Ecto neural progenitor cell (in vitro differentiated cells): ENCODE results near the gene CDS1.
"Not testable (repeated sequence)": the region's sequence is repeated elsewhere in the genome, so short reads cannot be mapped to it uniquely, and the experiment has no call there.

Source experiments
- DNase-seq: peaks from one replicate; pipeline ENCODE4 v3.0.0-alpha.2; 2018; ENCODE audit warnings: low spot score

Gene CDS1

DNA sequence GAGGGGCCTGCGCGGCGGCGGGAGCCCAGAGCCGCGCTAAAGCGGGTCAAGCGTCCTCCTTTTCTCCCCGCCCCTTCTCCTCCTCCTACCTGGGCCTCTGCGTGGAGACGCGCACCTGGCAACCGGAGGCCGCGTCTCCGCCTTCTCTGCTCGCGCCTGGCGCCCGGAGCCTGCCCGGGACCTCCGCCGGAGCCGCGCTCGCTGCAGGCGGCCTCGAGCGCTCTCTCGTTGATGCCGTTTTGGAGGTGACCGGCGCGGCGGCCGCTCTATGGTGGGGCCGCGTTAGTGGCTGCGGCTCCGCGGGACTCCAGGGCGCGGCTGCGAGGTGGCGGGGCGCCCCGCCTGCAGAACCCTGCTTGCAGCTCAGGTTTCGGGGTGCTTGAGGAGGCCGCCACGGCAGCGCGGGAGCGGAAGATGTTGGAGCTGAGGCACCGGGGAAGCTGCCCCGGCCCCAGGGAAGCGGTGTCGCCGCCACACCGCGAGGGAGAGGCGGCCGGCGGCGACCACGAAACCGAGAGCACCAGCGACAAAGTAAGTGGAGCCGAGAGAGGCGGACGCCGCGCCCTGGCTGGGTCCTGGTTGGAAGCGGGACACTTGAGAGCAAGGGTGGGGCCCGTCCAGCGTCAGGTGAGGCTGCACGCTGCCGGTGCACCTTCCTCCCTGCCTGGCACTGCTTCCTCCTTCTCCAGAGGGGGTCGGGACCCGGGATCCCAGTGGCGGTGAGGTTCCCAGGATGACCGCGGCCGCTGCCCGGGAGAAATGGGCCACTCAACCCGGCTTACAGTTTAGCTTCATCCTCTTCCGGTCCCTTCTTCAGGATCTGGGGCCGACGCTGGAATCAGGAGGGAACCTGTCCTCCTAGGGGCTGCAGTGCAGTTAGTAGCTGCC lies at the start of gene CDS1:
TSS of gene CDS1 (plus strand) at position 140 of the 888 bp plus-strand sequence. CDS start at position 415, 275 bp downstream.
- peak; percentile 75 for DNase-seq

DNA sequence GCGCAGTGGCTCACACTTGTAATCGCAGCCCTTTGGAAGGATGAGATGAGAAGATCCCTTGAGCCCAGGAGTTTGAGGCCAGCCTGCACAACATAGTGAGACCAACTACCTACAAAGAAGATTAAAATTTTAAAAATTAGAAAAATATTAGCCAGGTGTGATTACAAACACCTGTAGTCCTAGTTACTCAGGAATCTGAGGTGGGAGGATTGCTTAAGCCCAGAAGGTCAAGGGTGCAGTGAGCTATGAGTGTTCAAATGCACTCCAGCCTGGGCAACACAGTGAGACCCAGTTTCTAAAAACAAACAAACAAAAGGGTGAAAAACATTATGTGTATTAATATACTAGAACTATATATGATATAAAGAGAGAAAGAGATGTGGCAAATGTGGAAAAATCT lies 47.0 kb upstream of the CDS1 start:
- no peak for DNase-seq

DNA sequence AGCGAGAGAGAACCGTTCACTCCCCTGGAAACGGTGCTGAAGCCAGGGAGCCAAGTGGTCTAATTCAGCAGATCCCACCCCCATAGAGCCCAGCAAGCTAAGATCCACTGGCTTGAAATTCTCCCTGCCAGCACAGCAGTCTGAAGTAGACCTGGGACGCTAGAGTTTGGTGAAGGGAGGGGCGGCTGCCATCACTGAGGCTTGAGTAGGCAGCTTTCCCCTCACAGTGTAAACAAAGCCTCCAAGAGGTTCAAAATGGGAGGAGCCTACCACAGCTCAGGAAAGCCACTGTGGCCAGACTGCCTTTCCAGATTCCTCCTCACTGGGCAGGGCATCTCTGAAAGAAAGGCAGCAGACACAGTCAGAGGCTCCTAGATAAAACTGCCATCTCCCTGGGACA lies 37.8 kb upstream of the CDS1 start:
- no peak for DNase-seq

DNA sequence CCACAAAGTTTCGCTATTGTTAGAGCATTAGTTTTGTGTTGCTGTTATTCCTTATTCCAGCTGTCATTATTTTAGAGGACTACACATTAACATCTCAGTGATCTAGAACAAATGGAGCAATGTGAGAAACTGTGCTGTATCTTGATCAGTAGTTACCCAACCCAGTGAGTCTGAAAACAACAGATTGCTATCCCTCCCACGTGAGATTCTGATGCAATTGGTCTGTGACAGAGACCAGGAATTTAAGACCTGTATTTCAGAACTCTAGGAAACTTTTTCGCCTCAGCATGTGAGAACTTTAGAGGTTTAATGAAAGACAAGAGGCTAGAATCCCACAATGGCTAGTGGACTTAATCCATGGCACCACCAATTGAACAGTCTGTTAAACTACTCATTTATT lies 35.7 kb upstream of the CDS1 start:
- DNase-seq: no peak

DNA sequence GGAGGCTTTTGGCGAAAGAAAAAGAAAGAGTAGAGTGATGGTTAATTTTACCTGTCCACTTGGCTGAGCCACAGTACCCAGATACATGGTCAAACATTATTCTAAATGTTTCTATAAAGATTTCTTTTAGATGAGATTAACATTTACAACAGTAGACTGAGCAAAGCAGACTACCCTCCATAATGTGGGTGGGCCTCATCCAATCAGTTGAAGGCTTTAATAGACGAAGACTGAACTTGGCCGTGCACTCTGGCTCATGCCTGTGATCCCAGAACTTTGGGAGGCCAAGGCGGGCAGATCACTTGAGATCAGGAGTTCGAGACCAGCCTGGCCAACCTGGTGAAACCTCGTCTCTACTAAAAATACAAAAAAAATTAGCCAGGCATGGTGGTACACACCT lies 33.7 kb upstream of the CDS1 start:
- not testable (repeated sequence) for DNase-seq

DNA sequence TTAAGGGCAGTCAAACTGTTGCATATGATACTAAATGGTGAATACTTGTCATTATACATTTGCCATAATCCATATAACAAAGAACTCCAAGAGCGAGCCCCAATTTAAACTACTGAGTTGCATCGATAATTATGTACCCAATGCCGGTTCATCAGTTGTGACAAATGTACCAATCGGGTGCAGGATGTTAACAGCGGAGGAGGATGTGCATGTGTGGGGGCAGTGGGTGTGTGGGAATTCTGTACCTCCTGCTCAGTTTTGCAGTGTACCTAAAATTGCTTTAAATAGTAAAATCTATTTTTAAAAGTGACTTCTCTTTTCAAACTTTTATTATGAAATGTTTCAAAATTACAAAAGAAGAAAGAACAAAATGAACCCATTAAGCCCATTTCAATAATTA lies 20.8 kb upstream of the CDS1 start:
- no peak for DNase-seq

DNA sequence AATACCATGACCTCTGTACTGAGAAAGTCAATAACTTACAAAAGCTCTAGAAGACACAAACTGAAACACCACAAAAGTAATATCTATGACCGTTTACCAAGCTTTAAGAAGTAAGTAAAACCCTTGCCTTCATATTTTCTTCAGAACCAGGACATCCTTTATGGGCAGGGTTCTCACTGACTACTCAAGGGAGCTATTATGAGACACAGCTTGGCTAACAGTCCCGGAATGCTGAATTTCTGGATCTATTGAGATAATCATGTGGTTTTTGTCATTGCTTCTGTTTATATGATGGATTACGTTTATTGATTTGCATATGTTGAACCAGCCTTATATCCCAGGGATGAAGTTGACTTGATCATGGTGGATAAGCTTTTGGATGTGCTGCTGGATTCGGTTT lies 19.9 kb upstream of the CDS1 start:
- no peak for DNase-seq

DNA sequence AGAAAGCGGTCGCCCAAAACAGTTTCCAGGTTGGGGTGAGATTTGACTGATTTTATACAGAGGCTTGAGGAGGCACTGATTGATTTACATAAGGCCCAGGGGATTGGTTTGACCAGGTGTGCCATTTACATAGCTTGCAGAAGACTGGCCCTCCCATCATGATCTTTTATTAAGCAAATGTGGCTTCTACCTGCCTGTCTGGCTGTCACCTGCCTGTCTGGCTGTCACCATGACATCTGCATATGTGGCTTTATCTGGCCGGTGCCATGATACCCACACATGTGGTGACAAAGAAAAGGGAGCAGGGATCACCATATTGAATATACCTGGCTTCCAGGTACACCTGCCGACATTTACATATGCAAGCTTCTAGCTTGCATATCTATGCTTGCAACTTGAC lies 17.0 kb upstream of the CDS1 start:
- DNase-seq: no peak

DNA sequence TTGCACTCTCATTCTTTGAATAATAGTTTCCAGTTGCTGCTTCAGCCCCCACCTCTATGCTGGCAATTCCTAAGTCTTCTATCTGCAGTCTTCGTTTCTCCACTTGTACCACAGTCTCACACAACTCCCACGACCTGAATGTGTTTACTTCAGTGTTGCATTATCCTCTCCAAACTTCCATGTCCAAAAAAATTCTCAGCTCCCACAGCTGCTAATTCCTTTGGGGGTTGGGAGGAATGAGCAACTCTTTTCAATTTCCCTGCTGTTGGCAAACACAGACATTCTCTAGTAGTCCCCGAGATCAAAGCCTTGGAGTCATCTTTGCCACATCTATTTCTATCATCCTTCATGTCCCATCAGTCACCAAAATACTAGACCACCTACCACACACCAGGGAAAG lies 14.4 kb upstream of the CDS1 start:
- DNase-seq: no peak

DNA sequence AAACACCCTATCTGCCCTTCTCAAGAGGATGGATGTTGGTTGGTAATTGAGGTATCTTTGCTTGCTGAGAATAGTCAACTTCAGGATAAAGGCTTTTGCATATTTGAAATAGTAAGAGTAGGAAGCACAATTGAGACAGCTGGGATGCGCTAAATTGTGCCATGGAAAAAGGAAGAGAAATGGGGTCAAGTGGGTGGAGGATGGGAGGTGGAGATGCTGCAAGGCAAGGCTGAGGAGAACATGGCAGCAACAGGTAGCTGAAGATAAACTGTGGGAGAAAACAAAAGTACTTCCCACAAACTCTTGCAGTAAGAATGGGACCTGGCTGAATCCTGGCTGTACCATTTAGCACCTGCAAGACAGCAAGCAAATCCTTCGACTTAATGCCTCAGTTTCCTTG lies 13.9 kb upstream of the CDS1 start:
- no peak for DNase-seq

DNA sequence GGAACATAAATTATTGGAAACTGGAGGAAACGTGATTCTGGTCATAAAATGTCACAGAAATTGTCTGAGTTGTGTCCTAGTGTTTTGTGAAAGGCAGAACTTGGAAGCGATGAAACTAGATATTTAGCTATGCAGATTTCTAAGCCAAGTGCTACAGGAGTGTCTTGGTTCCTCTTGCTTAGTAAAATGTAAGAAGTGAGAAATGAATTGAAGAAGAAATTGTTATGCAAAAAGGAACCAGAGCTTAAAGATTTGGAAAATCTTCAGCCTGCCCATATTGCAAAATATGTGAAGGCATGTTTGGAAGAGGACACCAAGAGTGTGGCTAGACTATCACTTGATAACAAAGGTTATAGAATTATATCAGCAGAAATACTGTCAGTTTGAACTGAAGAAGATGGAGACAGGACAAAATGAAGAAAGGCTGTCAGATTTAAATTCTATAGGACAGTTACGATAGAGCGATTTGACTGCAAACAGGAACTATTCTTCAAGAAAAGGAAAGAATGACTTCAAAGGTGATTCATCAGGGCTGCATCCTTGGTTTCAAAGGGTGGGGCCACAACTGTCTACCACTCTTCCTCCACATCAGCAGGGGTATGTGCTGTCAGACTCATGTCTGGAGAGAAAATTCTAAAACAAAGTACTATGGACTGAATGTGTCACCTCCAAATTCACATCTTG lies 9.4 kb upstream of the CDS1 start:
- no peak for DNase-seq

DNA sequence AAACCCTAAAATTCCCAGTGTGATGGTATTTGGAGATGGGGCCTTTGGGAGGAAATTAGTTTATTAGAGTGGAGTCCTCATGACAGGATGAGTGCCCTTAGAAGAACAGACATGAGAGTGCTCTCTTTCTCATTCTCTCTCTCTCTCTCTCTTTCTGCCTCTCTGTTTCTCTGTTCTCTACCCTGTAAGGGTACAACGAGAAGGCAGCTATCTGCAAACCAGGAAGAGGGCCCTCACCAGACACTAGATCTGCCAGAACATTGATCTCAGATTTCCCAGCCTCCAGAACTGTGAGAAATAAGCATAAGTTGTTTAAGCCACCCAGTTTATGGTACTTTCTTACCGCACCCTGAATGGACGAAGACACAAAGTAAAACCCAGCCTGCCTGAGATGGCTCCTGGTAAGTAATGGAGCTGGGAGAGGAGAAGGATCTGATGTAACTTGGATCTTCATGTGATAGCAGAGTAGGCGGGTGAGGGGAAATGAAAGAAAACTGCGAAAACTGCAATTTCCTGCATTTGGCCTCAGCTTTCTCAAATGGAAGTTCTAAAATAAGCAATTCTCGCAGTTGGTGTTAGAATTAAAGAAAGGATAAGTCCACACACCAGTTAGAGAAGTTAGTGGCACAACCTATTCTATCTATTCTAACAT lies 8.7 kb upstream of the CDS1 start:
- DNase-seq: no peak

DNA sequence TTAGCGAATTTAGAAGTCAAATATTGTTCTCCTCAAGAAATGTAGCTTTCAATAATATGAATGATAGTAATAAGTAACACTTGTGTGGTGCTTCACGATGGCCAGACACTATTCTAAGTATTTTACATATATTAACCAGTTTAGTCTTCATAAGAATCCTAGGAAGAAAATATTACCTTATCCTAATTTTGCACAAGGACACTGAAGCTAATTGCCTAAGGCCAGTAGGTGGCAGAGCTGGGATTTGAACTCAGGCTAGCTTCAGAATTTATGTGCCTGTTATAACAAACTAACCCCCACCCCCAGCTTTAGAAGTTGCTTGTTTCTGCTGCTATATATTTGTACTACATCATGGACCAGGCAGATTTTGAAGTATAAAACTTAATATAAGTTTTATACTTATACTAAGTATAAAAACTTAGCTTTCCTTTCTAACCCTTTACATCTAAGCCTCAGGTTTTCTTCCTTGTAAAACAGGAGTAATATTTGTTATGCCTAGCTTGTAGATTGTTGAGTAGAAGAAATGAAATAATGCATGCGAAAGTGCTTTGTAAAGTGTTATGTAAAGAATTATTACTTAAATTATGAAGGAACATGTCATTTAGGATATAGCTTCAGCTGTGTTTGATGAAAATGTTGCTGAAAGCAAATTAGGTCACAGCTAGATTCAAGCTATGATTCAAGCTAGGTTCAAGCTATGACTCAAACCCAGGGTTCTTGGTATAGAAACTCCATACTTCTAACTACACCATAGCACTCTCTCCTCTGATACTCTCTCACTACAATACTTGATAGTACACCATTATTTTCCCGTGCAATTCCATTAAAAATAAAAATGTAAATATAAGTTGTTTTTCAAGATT lies 4.2 kb upstream of the CDS1 start:
- DNase-seq: no peak

DNA sequence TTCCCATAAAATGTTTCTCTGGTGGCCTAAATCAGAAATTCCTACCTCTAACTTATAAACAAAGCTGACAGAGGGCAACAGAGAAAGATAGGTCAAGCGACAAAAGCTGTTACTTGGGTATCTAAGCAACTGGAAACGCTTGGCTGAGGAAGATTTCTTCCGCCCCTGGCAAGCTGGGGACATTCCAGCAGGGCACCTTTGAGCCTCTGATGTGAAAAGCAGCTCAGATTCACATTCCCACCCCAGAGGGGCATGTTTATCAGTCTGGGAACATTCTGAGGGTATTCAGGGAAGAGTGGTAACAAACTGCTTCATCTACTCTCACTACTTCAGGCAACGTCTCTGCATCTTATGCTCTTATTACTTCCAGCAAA lies 3.5 kb upstream of the CDS1 start:
- DNase-seq: peak; percentile 61

DNA sequence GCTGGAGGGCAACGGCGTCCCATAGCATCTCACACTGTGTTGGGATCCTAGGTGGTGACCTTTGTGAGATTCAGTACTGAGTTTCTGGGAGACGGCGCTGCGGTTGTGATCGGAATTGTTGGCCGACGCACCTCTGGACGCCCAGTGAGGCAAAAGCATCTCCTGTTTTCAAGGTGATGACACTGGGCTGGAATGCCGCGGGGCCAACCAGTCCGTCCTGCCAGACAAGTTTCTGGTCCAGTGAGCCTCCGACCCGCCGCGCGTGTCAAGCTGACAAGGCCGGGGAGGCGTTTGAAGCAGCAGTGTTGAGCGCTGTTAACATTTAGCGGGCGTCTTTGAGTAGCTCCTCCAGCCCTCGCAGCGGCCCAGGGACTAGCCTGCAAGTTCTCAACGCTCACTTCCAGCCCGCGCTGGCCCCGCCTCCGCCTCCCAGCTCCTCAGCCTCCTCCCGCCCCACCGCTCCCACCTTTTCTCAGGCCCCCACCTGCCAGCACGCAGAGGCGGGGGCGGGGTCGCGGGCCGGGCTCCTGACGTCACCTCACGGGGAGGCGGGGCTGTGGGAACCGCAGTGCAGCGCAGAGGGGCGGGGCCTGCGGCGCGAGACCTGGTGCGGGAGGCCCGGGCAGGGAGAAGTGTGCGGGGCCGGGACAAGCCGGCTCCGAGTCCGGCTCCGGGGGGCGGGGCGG lies 482 bp upstream of the CDS1 start:
- DNase-seq: peak; percentile 99

DNA sequence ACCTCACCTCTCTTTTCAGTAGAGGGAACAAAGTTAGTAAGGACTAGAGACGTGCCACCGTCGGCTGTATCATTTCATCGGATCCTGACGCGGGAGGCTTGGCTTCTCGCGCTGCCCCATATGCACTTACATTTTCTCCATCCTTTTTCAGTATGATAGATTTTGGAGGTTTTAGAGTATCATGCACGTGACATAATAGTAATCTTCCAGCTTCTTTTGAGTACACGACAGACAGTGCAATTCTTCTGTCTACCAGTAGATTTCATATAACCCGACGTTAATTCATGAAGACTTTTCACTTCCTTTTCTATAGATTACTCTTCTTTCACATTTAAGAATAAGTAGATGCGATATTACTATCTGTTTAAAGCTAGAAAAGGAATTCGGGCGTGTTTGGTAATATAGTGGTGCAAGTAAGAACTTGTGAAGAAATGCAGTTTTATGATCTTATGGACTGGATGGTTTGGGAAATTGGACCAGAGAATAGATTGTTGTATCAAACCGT lies 1.0 kb downstream of the CDS1 start:
- no peak for DNase-seq

DNA sequence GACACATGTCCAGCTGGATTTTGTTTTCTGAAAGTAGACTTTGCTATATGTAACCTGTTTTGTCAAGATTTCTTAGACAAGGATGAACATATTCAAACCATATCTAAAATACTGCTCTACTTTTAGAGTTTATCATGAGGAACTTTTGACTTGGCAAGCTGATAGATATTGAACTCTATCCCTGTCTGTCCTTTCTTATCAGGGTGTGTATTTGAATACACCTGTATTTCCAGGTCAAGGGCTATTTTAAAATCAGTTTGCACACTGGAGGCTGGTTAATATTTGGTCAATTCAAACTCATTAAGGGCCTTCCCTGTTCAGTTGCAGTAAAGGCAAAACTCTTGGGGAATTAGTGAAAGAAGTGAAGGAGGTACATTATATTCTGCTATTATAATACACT lies 2.3 kb downstream of the CDS1 start:
- no peak for DNase-seq

DNA sequence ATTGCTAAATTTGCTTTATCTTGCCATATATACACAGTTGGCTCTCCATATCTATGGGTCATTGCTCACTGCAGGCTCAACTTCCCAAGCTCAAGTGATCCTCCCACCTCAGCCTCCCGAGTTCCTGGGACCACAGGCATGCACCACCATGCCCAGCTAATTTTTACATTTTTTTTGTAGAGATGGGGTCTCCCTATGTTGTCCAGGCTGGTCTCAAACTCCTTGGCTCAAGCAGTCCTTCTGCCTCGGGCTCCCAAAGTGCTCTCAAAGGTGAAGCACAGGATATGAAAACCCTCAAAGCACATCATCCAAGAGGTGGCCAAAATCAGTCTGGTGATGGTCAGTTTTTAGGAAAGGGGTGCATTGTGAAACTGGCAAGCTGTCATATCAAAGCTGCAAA lies 11.8 kb downstream of the CDS1 start:
- no peak for DNase-seq

DNA sequence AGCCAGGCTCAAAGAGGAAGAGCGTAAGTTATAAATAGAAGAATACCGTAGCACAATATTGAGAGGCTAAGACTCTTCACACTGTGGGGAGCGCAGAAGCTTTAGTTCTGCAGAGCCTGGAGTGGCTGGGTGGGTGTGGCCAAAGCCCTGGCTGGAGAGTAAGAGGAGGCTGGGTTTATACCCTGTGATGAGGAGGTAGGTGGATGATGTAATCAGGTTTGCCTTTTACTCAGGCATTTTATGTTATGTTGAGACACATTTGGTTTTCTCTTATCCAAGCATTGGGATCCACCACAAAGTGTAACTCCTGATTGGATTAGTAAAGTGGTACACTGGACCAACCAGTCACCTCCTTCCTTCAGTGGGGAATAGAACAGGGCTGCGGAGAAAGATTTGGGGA lies 13.9 kb downstream of the CDS1 start:
- no peak for DNase-seq

DNA sequence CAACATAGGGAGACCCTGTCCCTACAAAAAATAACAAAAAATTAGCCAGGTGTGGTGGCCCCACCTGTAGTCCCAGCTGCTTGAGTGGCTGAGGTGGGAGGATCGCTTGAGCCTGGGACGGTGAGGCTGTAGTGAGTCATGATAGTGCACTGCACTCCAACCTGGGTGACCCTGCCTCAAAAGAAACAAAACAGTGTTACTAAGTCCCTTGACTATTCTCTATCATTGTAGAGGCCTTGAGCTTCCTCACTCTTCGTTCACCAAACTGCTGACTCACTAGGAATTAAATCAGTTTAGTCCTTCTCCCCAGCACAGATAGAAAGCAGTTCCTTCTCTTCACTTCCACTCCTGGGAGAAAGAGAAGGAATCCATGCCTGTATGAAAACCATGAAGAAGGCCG lies 14.5 kb downstream of the CDS1 start:
- no peak for DNase-seq

DNA sequence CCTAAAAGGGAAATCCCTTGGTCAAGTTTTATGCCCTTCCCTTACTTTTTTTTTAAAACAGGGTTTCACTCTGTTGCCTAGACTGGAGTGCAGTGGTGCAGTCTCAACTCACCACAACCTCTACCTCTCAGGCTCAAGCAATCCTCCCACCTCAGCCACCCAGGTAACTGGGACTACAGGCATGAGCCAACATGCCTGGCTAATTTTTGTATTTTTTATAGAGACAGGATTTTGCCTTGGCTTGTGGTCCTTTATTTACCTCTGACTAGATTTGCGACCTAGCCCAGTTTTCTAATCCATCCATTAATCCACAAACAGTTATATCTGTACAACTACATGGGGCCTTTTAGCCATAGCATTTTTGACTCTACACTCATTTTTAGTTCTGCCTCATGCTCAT lies 23.7 kb downstream of the CDS1 start:
- DNase-seq: no peak
